Fibroblast of mammary gland (primary cell): ENCODE data around the gene PDGFA.
A peak's percentile ranks its signal among the peaks of the same experiment; 100 is the strongest.

Experiments used
- DNase-seq: peaks from one replicate; pipeline ENCODE4 v3.0.0-alpha.2; 2010; ENCODE audit warnings: low read depth
- H3K4me3 ChIP-seq: 2 replicates; pipeline ENCODE4 v1.5.1; 2011; ENCODE audit warnings: low read depth, mild to moderate bottlenecking, low read length, moderate library complexity; ENCODE audit not compliant: control insufficient read depth
- TF ChIP-seq, protein P1 (sequence below): conservative IDR thresholded peaks from 2 replicates; pipeline ENCODE4 v1.5.1; 2011; ENCODE audit warnings: low read depth, low read length, inconsistent platforms; ENCODE audit not compliant: control insufficient read depth, insufficient read depth

The PDGFA gene

GRCh38 chr7:465710-466400, 53.8 kb downstream of the PDGFA start:
- H3K4me3 ChIP-seq, result no peak overlapping the region
- TF ChIP-seq, protein P1, sequence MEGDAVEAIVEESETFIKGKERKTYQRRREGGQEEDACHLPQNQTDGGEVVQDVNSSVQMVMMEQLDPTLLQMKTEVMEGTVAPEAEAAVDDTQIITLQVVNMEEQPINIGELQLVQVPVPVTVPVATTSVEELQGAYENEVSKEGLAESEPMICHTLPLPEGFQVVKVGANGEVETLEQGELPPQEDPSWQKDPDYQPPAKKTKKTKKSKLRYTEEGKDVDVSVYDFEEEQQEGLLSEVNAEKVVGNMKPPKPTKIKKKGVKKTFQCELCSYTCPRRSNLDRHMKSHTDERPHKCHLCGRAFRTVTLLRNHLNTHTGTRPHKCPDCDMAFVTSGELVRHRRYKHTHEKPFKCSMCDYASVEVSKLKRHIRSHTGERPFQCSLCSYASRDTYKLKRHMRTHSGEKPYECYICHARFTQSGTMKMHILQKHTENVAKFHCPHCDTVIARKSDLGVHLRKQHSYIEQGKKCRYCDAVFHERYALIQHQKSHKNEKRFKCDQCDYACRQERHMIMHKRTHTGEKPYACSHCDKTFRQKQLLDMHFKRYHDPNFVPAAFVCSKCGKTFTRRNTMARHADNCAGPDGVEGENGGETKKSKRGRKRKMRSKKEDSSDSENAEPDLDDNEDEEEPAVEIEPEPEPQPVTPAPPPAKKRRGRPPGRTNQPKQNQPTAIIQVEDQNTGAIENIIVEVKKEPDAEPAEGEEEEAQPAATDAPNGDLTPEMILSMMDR, result no peak
- no peak for DNase-seq

- TF ChIP-seq, protein P1, result no peak
- H3K4me3 ChIP-seq, result no peak overlapping the region
- peak; percentile 40 for DNase-seq
Measured at GRCh38 chr7:464454-465401, 54.9 kb downstream of the PDGFA start.

DNA sequence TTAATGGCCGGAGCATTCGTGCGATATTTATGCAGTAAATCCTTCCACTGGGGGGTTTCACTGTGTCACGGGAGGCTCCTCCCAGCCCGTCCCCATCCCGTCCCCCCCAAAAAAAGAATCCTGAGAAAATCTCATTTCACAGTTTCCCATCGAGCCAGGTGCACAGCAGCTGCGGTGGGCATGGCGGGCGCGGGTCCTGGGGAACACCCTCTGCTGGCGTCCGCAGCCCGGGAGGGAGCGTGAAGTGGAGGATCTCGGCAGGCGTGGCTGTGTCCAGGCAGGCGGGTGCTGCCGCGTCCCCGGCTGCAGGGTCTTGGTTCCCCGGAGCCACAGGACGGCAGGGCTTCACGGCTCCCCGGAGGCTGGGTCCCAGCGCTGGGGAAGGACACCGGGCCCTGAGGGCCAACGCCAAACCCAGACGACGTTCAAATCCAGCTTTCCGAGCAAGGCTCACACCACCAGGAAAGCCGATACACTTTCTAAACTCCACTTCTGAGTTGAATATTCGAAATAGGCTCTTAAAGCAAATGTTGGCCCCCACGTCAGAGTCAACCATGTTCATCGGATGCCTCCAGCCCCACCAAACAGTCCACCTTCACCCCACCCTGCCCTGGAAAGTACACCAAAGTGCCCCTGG, 55.7 kb downstream of the PDGFA start:
- no peak overlapping the region for H3K4me3 ChIP-seq
- TF ChIP-seq, protein P1, result no peak
- DNase-seq, result no peak

DNA sequence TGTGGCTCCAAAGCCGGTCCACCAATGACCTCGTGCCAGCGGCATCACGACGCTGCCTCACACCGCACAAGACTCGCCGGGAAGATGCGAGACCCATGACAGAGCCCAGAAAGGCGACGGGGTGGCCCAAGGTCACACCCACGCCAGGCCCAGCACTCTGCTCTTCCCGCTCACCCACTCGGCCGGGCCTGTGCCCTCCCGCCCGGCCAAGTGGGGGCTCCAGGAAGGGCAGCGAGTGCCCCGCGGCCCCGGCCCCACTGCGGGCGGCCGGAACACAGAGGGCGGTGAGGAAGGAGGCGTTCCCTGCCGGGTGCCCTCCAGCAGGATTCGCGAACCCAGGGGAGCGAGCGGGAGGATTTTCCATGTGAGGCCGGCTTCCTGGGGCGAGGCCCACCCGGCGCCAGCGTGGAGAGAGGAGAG, 56.3 kb downstream of the PDGFA start:
- TF ChIP-seq, protein P1, result no peak
- no peak overlapping the region for H3K4me3 ChIP-seq
- DNase-seq, result no peak

- TF ChIP-seq, protein P1, result no peak
- no peak overlapping the region for H3K4me3 ChIP-seq
- no peak for DNase-seq
Measured at GRCh38 chr7:462173-463103, 57.2 kb downstream of the PDGFA start.

DNA sequence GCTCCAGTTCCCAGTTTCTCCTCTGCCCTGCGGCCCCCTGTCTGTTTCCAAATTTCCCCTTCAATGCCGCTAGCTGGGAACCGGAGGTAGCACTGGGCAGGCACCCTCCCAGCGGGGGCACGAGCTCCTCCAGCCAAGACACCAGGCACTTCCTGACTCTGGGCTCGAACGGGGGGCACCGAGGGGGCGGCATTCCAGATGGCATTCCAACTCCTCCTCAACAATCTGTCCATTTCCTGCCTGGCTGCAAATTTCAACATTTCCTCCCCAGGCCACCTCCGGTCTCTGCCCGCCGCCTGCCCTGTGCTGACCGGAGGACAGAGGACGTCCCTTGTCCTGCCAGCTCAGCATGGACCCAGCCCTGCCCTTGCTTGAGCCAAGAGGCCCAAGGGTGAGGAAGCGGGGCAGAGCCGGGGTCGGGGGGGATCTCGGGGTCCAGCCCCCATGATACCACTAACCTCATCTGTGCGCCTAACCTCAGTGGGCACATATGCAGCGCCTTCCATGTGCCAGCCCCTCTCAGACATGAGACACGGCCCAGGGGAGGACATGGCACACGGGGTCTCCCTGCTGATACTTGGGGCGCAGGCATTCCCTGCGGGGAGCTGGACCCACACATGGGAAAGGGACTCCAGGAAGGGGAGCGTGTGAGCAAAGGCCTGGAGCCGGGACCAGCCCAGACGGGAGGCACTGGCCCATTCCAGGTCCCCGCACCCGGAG, 58.0 kb downstream of the PDGFA start:
- H3K4me3 ChIP-seq, result no peak overlapping the region
- DNase-seq, result no peak
- TF ChIP-seq, protein P1, result no peak
